Small intestine (tissue), 7 donors: Measurements from ENCODE around the gene U2AF2. TPM values are rescaled to one million over a fixed set of nuclear protein-coding genes. Genes with fewer than 3 reads are reported as not detected.

Experiments used
- DNase-seq, 2 donors: peaks; one replicate each; pipeline versions ENCODE4 v3.0.0 to v3.0.0-alpha.2; 2013
- FAIRE-seq: peaks from 2 replicates; lab custom pipeline; 2012; peaks lifted over from hg19 to GRCh38; lab: Jason Lieb, UNC
- H3K27ac ChIP-seq, 3 donors: one replicate each; pipeline ENCODE4 v1.5.1; 2013; ENCODE audit warnings: low read length in 2 of 3, mild to moderate bottlenecking in 2 of 3, control low read depth in 1 of 3, inconsistent platforms in 1 of 3, low read depth in 1 of 3, moderate library complexity in 1 of 3
- H3K27me3 ChIP-seq, 3 donors: one replicate each; pipeline ENCODE4 v1.6.1; 2013; ENCODE audit warnings: low read length in 3 of 3, inconsistent platforms in 1 of 3; ENCODE audit not compliant: control insufficient read depth in 3 of 3, insufficient read depth in 3 of 3
- H3K36me3 ChIP-seq, 3 donors: one replicate each; pipeline ENCODE4 v1.6.1; 2013; ENCODE audit warnings: low read length in 3 of 3, inconsistent platforms in 1 of 3, low read depth in 1 of 3, mild to moderate bottlenecking in 1 of 3, moderate library complexity in 1 of 3; ENCODE audit not compliant: control insufficient read depth in 3 of 3, insufficient read depth in 2 of 3
- H3K4me1 ChIP-seq, 3 donors: one replicate each; pipeline ENCODE4 v1.6.1; 2013; ENCODE audit warnings: low read length in 2 of 3, inconsistent platforms in 1 of 3, low read depth in 1 of 3, mild to moderate bottlenecking in 1 of 3, moderate library complexity in 1 of 3; ENCODE audit not compliant: control insufficient read depth in 3 of 3, insufficient read depth in 2 of 3
- H3K4me3 ChIP-seq, 3 donors: one replicate each; pipeline ENCODE4 v1.5.1; 2013; ENCODE audit warnings: low read length in 3 of 3, control low read depth in 1 of 3, inconsistent platforms in 1 of 3, low read depth in 1 of 3, mild to moderate bottlenecking in 1 of 3, moderate library complexity in 1 of 3
- H3K9me3 ChIP-seq, 2 donors: one replicate each; pipeline ENCODE4 v1.6.1; 2013; ENCODE audit warnings: low read depth in 1 of 2, low read length in 1 of 2; ENCODE audit not compliant: control insufficient read depth in 2 of 2, insufficient read depth in 1 of 2
- whole genome bisulfite sequencing, 3 donors: extraction: QIAGEN DNeasy Blood & Tissue Kit; methylation state at CpG; one replicate each; pipeline ENCODE4 v1.1.7; 2013; 5-methylcytosine and 5-hydroxymethylcytosine counted together
- polyA plus RNA-seq, 4 donors: library from polyadenylated mRNA; stranded (reverse) in 3 of 4; unstranded in 1 of 4; fragments of 200-250 nt in 3 of 4; fragments of 120-200 nt in 1 of 4; gene quantifications; one replicate each; pipeline versions ENCODE4 v1.2.1 to v1.2.3, GENCODE V29; 2013
- donor health status: healthy with polysubstance abuse.
- donor health status: control.
- donor health status: control.
- donor health status: Bipolar disorder and iron deficiency.
- donor health status: healthy.

Gene U2AF2
- polyA plus RNA-seq, 4 donors = 74.0 to 161 (median 115) TPM

GRCh38 chr19:55661826-55662225 is 7.0 kb downstream of the U2AF2 start:
- Histone ChIP-seq H3K27ac (no peak overlapping the region), H3K27me3 (no peaks in the 10 kb centered on the region), H3K36me3 (peaks cover 38 to 93% (median 42%) of the 10 kb centered on the region in 3 donors), H3K4me3 (no peak overlapping the region), H3K4me1 (peaks cover 2 to 17% (median 8%) of the 10 kb centered on the region in 3 donors), H3K9me3 (no peaks in the 10 kb centered on the region)
- DNase-seq = no peak
- no peak for FAIRE-seq
- WGBS, 3 donors = 67 to 73% (median 70%) methylated on average over 7 of the region's 7 CpGs

GRCh38 chr19:55663846-55664536 is 9.2 kb downstream of the U2AF2 start:
- DNase-seq (no peak), FAIRE-seq (no peak)
- peaks cover 45 to 97% (median 47%) of the 10 kb centered on the region in 3 donors for H3K36me3 ChIP-seq
- H3K4me1 ChIP-seq = peaks cover 2 to 22% (median 6%) of the 10 kb centered on the region in 3 donors
- H3K27me3 ChIP-seq = no peaks in the 10 kb centered on the region
- no peak overlapping the region for H3K27ac ChIP-seq
- H3K9me3 ChIP-seq = no peaks in the 10 kb centered on the region
- 92% methylated on average over 20 of the region's 20 CpGs for WGBS, 3 donors
- H3K4me3 ChIP-seq = no peak overlapping the region

- no peak for FAIRE-seq
- no peak overlapping the region for H3K4me3 ChIP-seq
- WGBS, 3 donors = 81 to 86% (median 85%) methylated on average over 12 of the region's 12 CpGs
- H3K36me3 ChIP-seq = peaks cover 44 to 95% (median 52%) of the 10 kb centered on the region in 3 donors
- peaks cover 2 to 26% (median 6%) of the 10 kb centered on the region in 3 donors for H3K4me1 ChIP-seq
- H3K9me3 ChIP-seq = no peaks in the 10 kb centered on the region
- peak overlapping the region in 2 of 3 donors; percentile 67 to 73 for H3K27ac ChIP-seq
- no peaks in the 10 kb centered on the region for H3K27me3 ChIP-seq
- DNase-seq = no peak
Measured at GRCh38 chr19:55666343-55667005, 11.6 kb downstream of the U2AF2 start.

GRCh38 chr19:55667006-55667381 is 12.2 kb downstream of the U2AF2 start:
- H3K9me3 ChIP-seq = no peaks in the 10 kb centered on the region
- peaks cover 40 to 93% (median 47%) of the 10 kb centered on the region in 3 donors for H3K36me3 ChIP-seq
- no peak overlapping the region for H3K4me3 ChIP-seq
- no peak for FAIRE-seq
- 78 to 96% (median 93%) methylated on average over 4 of the region's 4 CpGs for WGBS, 3 donors
- peaks cover 2 to 26% (median 6%) of the 10 kb centered on the region in 3 donors for H3K4me1 ChIP-seq
- H3K27me3 ChIP-seq = no peaks in the 10 kb centered on the region
- peak overlapping the region; percentile 46 to 73 (median 67) for H3K27ac ChIP-seq
- DNase-seq = no peak

GRCh38 chr19:55667511-55667910 is 12.7 kb downstream of the U2AF2 start:
- Histone ChIP-seq H3K9me3 (no peaks in the 10 kb centered on the region), H3K4me1 (peaks cover 2 to 26% (median 6%) of the 10 kb centered on the region in 3 donors), H3K4me3 (no peak overlapping the region), H3K27me3 (no peaks in the 10 kb centered on the region), H3K27ac (peak overlapping the region; percentile 46 to 73 (median 67)), H3K36me3 (peaks cover 39 to 91% (median 47%) of the 10 kb centered on the region in 3 donors)
- no peak for FAIRE-seq
- no peak for DNase-seq
- WGBS, 3 donors = 21 to 71% (median 47%) methylated on average over 12 of the region's 12 CpGs

GRCh38 chr19:55667958-55668357 is 13.1 kb downstream of the U2AF2 start:
- FAIRE-seq = no peak
- WGBS, 3 donors = 17 to 63% (median 32%) methylated on average over 11 of the region's 11 CpGs
- peaks cover 2 to 26% (median 6%) of the 10 kb centered on the region in 3 donors for H3K4me1 ChIP-seq
- H3K36me3 ChIP-seq = peaks cover 35 to 89% (median 43%) of the 10 kb centered on the region in 3 donors
- peak overlapping the region; percentile 46 to 74 (median 67) for H3K27ac ChIP-seq
- no peaks in the 10 kb centered on the region for H3K9me3 ChIP-seq
- H3K4me3 ChIP-seq = no peak overlapping the region
- peak; percentile 81 to 93 for DNase-seq
- H3K27me3 ChIP-seq = no peaks in the 10 kb centered on the region

- H3K36me3 ChIP-seq = peaks cover 27 to 88% (median 38%) of the 10 kb centered on the region in 3 donors
- no peak for FAIRE-seq
- DNase-seq = no peak
Measured at GRCh38 chr19:55668603-55669348, 13.9 kb downstream of the U2AF2 start.

More at GRCh38 chr19:55668603-55669348, 13.9 kb downstream of the U2AF2 start:
- no peaks in the 10 kb centered on the region for H3K27me3 ChIP-seq
- no peak overlapping the region for H3K4me3 ChIP-seq
- H3K27ac ChIP-seq = peak overlapping the region in 1 of 3 donors; percentile 74
- WGBS, 3 donors = 80 to 89% (median 89%) methylated on average over 30 of the region's 30 CpGs
- H3K4me1 ChIP-seq = peaks cover 2 to 26% (median 6%) of the 10 kb centered on the region in 3 donors
- H3K9me3 ChIP-seq = no peaks in the 10 kb centered on the region
